NCI-H1436 treated with DMSO at 0.1 percent for 48 hours (cell line): ENCODE results near the gene GALNT9.
"Not testable (repeated sequence)": the region's sequence is repeated elsewhere in the genome, so short reads cannot be mapped to it uniquely, and the experiment has no call there.

ENCODE experiments used
- DNase-seq: peaks from one replicate; lab custom pipeline; 2025; lab: John Stamatoyannopoulos, UW

GALNT9 gene

GRCh38 chr12:132196038-132196872, 133.1 kb downstream of the GALNT9 start:
- no peak for DNase-seq

- DNase-seq: not testable (repeated sequence)
Measured at GRCh38 chr12:132195242-132195641, 134.1 kb downstream of the GALNT9 start.

- no peak for DNase-seq
Measured at GRCh38 chr12:132194556-132194955, 134.8 kb downstream of the GALNT9 start.

GRCh38 chr12:132194056-132194455, 135.3 kb downstream of the GALNT9 start:
- DNase-seq: no peak

GRCh38 chr12:132191715-132192553, 137.5 kb downstream of the GALNT9 start:
- no peak for DNase-seq

GRCh38 chr12:132190834-132191500, 138.4 kb downstream of the GALNT9 start:
- DNase-seq: no peak

GRCh38 chr12:132190012-132190755, 139.2 kb downstream of the GALNT9 start:
- no peak for DNase-seq

- peak; percentile 38 for DNase-seq
Measured at GRCh38 chr12:132189378-132190011, 139.9 kb downstream of the GALNT9 start.

- DNase-seq: no peak
Measured at GRCh38 chr12:132188916-132189325, 140.5 kb downstream of the GALNT9 start.

- DNase-seq: no peak
Measured at GRCh38 chr12:132188451-132188901, 140.9 kb downstream of the GALNT9 start.

- no peak for DNase-seq
Measured at GRCh38 chr12:132187646-132188450, 141.5 kb downstream of the GALNT9 start.

GRCh38 chr12:132186857-132187620, 142.3 kb downstream of the GALNT9 start:
- no peak for DNase-seq

GRCh38 chr12:132186208-132186856, 143.1 kb downstream of the GALNT9 start:
- no peak for DNase-seq

- DNase-seq: no peak
Measured at GRCh38 chr12:132185705-132186104, 143.7 kb downstream of the GALNT9 start.

GRCh38 chr12:132182711-132183365, 146.6 kb downstream of the GALNT9 start:
- no peak for DNase-seq

GRCh38 chr12:132182206-132182710, 147.1 kb downstream of the GALNT9 start:
- no peak for DNase-seq

GRCh38 chr12:132181570-132182200, 147.7 kb downstream of the GALNT9 start:
- no peak for DNase-seq
